HepG2 (cell line): Measurements from ENCODE around the gene AADAT. TPM values are rescaled to one million over a fixed set of nuclear protein-coding genes. Genes with fewer than 3 reads are reported as not detected.

Experiments
- ATF4 ChIP-seq, 2 experiments: fragments of 450-650 bp in 1 of 2; sonication (generic) in 1 of 2; formaldehyde crosslinking; IDR thresholded peaks; 2 replicates each; pipeline versions ENCODE4 v1.5.0 to v1.8.0; 2020 to 2022; ENCODE audit warnings: mild to moderate bottlenecking in 1 of 2, missing genetic modification reagents in 1 of 2
- ATF6 ChIP-seq: sonication (generic); formaldehyde crosslinking; conservative IDR thresholded peaks from 2 replicates; pipeline ENCODE4 v1.4.0; 2020; ENCODE audit warnings: missing genetic modification reagents
- ELF4 ChIP-seq: sonication (generic); formaldehyde crosslinking; IDR thresholded peaks from 2 replicates; pipeline ENCODE4 v1.5.0; 2020; ENCODE audit warnings: missing genetic modification reagents, mild to moderate bottlenecking, moderate library complexity, borderline replicate concordance
- HMGXB3 ChIP-seq: sonication (generic); formaldehyde crosslinking; IDR thresholded peaks from 2 replicates; pipeline ENCODE4 v1.4.0; 2020; ENCODE audit warnings: missing genetic modification reagents, borderline replicate concordance
- HNRNPL ChIP-seq: fragments of 200-400 bp; formaldehyde crosslinking; IDR thresholded peaks from 2 replicates; pipeline ENCODE4 v1.6.1; 2017; ENCODE audit warnings: mild to moderate bottlenecking, low read depth, low read length
- LRRFIP1 ChIP-seq: sonication (generic); formaldehyde crosslinking; conservative IDR thresholded peaks from 2 replicates; pipeline ENCODE4 v1.4.0; 2020; ENCODE audit warnings: missing genetic modification reagents
- RAD21 ChIP-seq: fragments of 450-650 bp; formaldehyde crosslinking; IDR thresholded peaks from 2 replicates; pipeline ENCODE4 v1.5.0; 2020; ENCODE audit warnings: mild to moderate bottlenecking
- UBTF ChIP-seq: sonication (generic); formaldehyde crosslinking; IDR thresholded peaks from 2 replicates; pipeline ENCODE4 v1.4.0; 2020; ENCODE audit warnings: mild to moderate bottlenecking, missing genetic modification reagents
- ZBTB21 ChIP-seq: sonication (generic); formaldehyde crosslinking; IDR thresholded peaks from 2 replicates; pipeline ENCODE4 v1.4.0; 2020; ENCODE audit warnings: missing genetic modification reagents
- ZFP41 ChIP-seq: sonication (generic); formaldehyde crosslinking; IDR thresholded peaks from 2 replicates; pipeline ENCODE4 v1.4.0; 2020; ENCODE audit warnings: mild to moderate bottlenecking, missing genetic modification reagents, borderline replicate concordance
- ZNF432 ChIP-seq: sonication (generic); formaldehyde crosslinking; IDR thresholded peaks from 2 replicates; pipeline ENCODE4 v1.5.0; 2020; ENCODE audit warnings: missing genetic modification reagents, mild to moderate bottlenecking, borderline replicate concordance
- ZNF513 ChIP-seq: sonication (generic); formaldehyde crosslinking; conservative IDR thresholded peaks from 2 replicates; pipeline ENCODE4 v1.5.0; 2020; ENCODE audit warnings: missing genetic modification reagents
- ZSCAN21 ChIP-seq: sonication (generic); formaldehyde crosslinking; IDR thresholded peaks from 2 replicates; pipeline ENCODE4 v1.8.0; 2022; ENCODE audit warnings: mild to moderate bottlenecking, missing genetic modification reagents, moderate library complexity, borderline replicate concordance
- polyA plus RNA-seq, 8 experiments: library from polyadenylated mRNA; depleted of rRNA in 3 of 8; stranded (reverse) in 7 of 8; unstranded in 1 of 8; fragments of >200 nt; fragmentation: Illumina TruSeq in 4 of 8; extraction: Trizol in 4 of 8; gene quantifications; 2 replicates each; pipeline versions ENCODE4 v1.2.1 to v1.2.3, GENCODE V29; 2011 to 2016; ENCODE audit warnings: low read depth in 4 of 8, missing spikeins in 1 of 8, mixed read lengths in 1 of 8; ENCODE audit not compliant: insufficient read depth in 1 of 8
- total RNA-seq, 5 experiments: library from RNA; depleted of rRNA; stranded (reverse); fragments of >200 nt; fragmentation: Illumina TruSeq; extraction: Trizol; gene quantifications; 2 replicates each; pipeline ENCODE4 v1.2.3, GENCODE V29; 2016; ENCODE audit warnings: low read depth in 1 of 5

AADAT gene
- total and polyA plus RNA-seq, 2 of the 13 experiments (the other 11 are each of a cell fraction or from before 2014, with no cell fraction given) = 6.1 to 9.1 TPM

- no peak for TF ChIP-seq LRRFIP1
- TF ChIP-seq UBTF (CRISPR knock-in tag) = peak; percentile 69
- TF ChIP-seq ZBTB21 = no peak; the same call in 1 of the 2 replicates
- TF ChIP-seq ZFP41 (CRISPR knock-in tag) = peak; percentile 83; the same call in 1 of the 2 replicates
- TF ChIP-seq ZSCAN21 = peak; percentile 84; the same call in 1 of the 2 replicates
- TF ChIP-seq ELF4 (CRISPR knock-in tag) = no peak
- TF ChIP-seq RAD21 (CRISPR knock-in tag) = peak; percentile 45
- TF ChIP-seq HNRNPL = peak; percentile 97
- TF ChIP-seq ZNF513 = no peak
- no peak for TF ChIP-seq ATF6 (CRISPR knock-in tag)
- peak; percentile 77; the same call in 1 of the 2 replicates for TF ChIP-seq HMGXB3 (CRISPR knock-in tag)
- TF ChIP-seq ZNF432 (CRISPR knock-in tag) = no peak
- peak in 1 of 2 experiments; percentile 49; a peak in 1 of 4 replicates for TF ChIP-seq ATF4 (CRISPR knock-in tag; IDR thresholded peaks at IDR 0.05)
Observed at GRCh38 chr4:170027181-170027829, 62.5 kb downstream of the AADAT start (continued).
